ENCODE measurements around the gene AK2. TPM values are rescaled to one million over a fixed set of nuclear protein-coding genes. Genes with fewer than 3 reads are reported as not detected.

The AK2 gene
- polyA plus RNA-seq, 2 of the 4 experiments (the other 2 are of a cell fraction): 164 to 178 TPM

DNA sequence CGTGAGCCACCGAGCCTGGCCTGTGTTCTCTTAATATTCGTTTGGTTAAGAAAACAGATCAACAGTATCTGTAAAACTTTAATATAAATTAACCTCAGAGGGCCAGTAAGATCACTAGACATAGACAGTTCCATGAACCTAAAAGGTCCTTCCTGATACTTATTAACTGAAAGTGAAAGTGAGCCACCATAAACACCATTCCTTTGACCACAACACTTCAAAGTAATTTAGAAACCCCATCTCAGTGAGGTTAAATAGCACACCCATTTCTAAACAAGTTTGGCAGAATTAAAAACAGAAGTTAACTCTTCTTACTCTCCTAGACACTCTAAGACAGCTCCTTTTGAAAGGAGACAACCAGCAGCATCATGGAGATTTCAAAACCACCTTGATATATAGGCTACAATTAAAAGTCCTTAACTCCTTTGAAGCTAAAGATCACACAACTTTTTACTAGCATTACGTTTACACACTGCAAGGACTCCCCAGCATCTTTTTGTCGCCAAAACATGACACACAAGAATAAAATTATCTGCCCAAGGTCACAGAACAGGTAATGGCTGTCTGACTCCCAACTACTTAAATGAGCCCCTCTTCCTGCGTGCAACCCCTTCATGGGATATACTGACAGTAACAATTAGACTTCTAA is 74.3 kb downstream of the AK2 start:
- Histone ChIP-seq H3K9me3 (no peaks in the 10 kb centered on the region), H3K4me2 (peak overlapping the region; percentile 85), H3K4me3 (peak overlapping the region; percentile 91), H3K4me1 (peaks cover 16% of the 10 kb centered on the region; the same call in 2 of the 3 replicates), H3K27ac (peak overlapping the region in 1 of 2 experiments; percentile 98; a peak in 2 of 6 replicates)
- ATAC-seq: no peak
- no peak for FAIRE-seq
- TF ChIP-seq, protein P1, sequence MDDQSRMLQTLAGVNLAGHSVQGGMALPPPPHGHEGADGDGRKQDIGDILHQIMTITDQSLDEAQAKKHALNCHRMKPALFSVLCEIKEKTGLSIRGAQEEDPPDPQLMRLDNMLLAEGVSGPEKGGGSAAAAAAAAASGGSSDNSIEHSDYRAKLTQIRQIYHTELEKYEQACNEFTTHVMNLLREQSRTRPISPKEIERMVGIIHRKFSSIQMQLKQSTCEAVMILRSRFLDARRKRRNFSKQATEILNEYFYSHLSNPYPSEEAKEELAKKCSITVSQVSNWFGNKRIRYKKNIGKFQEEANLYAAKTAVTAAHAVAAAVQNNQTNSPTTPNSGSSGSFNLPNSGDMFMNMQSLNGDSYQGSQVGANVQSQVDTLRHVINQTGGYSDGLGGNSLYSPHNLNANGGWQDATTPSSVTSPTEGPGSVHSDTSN (IDR thresholded peaks at IDR 0.05): no peak
- TF ChIP-seq RCOR1 (IDR thresholded peaks at IDR 0.05; ENCODE audit: low read depth, low read length): no peak
- TF ChIP-seq, protein P2, sequence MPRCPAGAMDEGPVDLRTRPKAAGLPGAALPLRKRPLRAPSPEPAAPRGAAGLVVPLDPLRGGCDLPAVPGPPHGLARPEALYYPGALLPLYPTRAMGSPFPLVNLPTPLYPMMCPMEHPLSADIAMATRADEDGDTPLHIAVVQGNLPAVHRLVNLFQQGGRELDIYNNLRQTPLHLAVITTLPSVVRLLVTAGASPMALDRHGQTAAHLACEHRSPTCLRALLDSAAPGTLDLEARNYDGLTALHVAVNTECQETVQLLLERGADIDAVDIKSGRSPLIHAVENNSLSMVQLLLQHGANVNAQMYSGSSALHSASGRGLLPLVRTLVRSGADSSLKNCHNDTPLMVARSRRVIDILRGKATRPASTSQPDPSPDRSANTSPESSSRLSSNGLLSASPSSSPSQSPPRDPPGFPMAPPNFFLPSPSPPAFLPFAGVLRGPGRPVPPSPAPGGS (IDR thresholded peaks at IDR 0.05): no peak
- TF ChIP-seq HOXB13 (CRISPR knock-in tag; IDR thresholded peaks at IDR 0.05; ENCODE audit: low read depth): no peak
- TF ChIP-seq NR3C1 (IDR thresholded peaks at IDR 0.05): no peak
- no peak for TF ChIP-seq BHLHE40 (IDR thresholded peaks at IDR 0.05; ENCODE audit: low read depth, low read length)
- no peak for TF ChIP-seq JUNB (IDR thresholded peaks at IDR 0.05)
- TF ChIP-seq FOXS1 (CRISPR knock-in tag; IDR thresholded peaks at IDR 0.05): no peak
- TF ChIP-seq SREBF2 (IDR thresholded peaks at IDR 0.05): no peak
- TF ChIP-seq NFE2L2 (conservative IDR thresholded peaks at IDR 0.05; ENCODE audit: low read length): no peak
- no peak for TF ChIP-seq JUN (IDR thresholded peaks at IDR 0.05)
- TF ChIP-seq RAD21 (conservative IDR thresholded peaks at IDR 0.05 in 1 of 2, IDR thresholded peaks at IDR 0.05 in 1 of 2): no peak
- no peak for TF ChIP-seq NPAS2 (CRISPR knock-in tag; IDR thresholded peaks at IDR 0.05; ENCODE audit: borderline replicate concordance)
- TF ChIP-seq ZNF302 (CRISPR knock-in tag; IDR thresholded peaks at IDR 0.05): no peak
- no peak for TF ChIP-seq ZSCAN20 (CRISPR knock-in tag; IDR thresholded peaks at IDR 0.05)
- TF ChIP-seq, protein P3, sequence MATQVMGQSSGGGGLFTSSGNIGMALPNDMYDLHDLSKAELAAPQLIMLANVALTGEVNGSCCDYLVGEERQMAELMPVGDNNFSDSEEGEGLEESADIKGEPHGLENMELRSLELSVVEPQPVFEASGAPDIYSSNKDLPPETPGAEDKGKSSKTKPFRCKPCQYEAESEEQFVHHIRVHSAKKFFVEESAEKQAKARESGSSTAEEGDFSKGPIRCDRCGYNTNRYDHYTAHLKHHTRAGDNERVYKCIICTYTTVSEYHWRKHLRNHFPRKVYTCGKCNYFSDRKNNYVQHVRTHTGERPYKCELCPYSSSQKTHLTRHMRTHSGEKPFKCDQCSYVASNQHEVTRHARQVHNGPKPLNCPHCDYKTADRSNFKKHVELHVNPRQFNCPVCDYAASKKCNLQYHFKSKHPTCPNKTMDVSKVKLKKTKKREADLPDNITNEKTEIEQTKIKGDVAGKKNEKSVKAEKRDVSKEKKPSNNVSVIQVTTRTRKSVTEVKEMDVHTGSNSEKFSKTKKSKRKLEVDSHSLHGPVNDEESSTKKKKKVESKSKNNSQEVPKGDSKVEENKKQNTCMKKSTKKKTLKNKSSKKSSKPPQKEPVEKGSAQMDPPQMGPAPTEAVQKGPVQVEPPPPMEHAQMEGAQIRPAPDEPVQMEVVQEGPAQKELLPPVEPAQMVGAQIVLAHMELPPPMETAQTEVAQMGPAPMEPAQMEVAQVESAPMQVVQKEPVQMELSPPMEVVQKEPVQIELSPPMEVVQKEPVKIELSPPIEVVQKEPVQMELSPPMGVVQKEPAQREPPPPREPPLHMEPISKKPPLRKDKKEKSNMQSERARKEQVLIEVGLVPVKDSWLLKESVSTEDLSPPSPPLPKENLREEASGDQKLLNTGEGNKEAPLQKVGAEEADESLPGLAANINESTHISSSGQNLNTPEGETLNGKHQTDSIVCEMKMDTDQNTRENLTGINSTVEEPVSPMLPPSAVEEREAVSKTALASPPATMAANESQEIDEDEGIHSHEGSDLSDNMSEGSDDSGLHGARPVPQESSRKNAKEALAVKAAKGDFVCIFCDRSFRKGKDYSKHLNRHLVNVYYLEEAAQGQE (IDR thresholded peaks at IDR 0.05): no peak
- TF ChIP-seq CEBPB (IDR thresholded peaks at IDR 0.05): no peak
- TF ChIP-seq EHF (CRISPR knock-in tag; IDR thresholded peaks at IDR 0.05): no peak
- TF ChIP-seq, protein P4, sequence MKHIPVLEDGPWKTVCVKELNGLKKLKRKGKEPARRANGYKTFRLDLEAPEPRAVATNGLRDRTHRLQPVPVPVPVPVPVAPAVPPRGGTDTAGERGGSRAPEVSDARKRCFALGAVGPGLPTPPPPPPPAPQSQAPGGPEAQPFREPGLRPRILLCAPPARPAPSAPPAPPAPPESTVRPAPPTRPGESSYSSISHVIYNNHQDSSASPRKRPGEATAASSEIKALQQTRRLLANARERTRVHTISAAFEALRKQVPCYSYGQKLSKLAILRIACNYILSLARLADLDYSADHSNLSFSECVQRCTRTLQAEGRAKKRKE (CRISPR knock-in tag; IDR thresholded peaks at IDR 0.05; ENCODE audit: low read depth): no peak
- WGBS (ENCODE audit: missing lambda C conversion rate): 25% methylated on average over 6 of the region's 6 CpGs
- CTCF ChIA-PET: interaction anchor here (0.5 to 0.9 kb wide), 4 partner anchors 22 to 83 kb away, joined by 3 to 4 read pairs (median 3); no protein-coding TSS in a partner anchor
- POLR2A ChIA-PET: interaction anchor here (0.6 kb wide), 1 partner anchor 30 kb away, joined by 3 read pairs; no protein-coding TSS in a partner anchor
- DNase-seq (ENCODE audit: low read depth in 1 of 2, low spot score in 1 of 2): no peak

DNA sequence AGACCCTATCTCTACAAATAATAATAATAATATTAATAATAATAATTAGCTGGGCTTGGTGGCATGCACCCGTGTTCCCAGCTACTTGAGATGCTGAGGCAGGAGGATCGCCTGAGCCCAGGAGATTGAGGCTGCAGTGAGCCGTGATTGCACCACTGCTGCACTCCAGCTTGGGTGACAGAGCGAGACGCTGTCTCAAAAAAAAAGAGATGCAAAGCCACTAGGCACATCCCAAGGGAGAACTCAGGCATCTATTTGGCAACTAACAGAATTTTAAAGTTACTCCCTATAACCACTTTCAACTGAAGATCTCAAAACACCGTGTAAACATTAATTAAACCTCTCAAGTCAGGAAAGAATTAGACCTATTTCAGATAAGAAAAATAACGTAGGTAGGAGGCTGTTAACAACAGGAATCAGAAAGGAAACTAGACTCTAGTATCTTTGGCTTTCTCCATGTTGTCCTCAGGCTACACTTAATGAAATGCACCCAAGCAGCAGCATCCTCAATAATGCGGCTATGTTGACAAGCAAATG is 75.8 kb downstream of the AK2 start:
- POLR2A ChIA-PET: no interaction called here
- WGBS (ENCODE audit: missing lambda C conversion rate): 77% methylated on average over 8 of the region's 8 CpGs
- no peaks in the 10 kb centered on the region for H3K9me3 ChIP-seq
- ATAC-seq: no peak
- no peak for DNase-seq (ENCODE audit: low read depth in 1 of 2, low spot score in 1 of 2)
- no peak for FAIRE-seq
- H3K4me2 ChIP-seq: 0 out of 3 replicates have a peak overlapping the region, but pooled peaks have one; percentile 7
- H3K27ac ChIP-seq: no peak overlapping the region
- no peak overlapping the region for H3K4me3 ChIP-seq
- CTCF ChIA-PET: interaction anchor here (0.6 to 1.2 kb wide), 2 partner anchors 28 to 38 kb away, joined by 3 read pairs; no protein-coding TSS in a partner anchor
- peaks cover 16% of the 10 kb centered on the region; the same call in 2 of the 3 replicates for H3K4me1 ChIP-seq
- TF ChIP-seq, protein P3 (IDR thresholded peaks at IDR 0.05): no peak
- TF ChIP-seq ESRRA (IDR thresholded peaks at IDR 0.05; ENCODE audit: borderline replicate concordance, low read length) (no peak), KDM1A (IDR thresholded peaks at IDR 0.05; ENCODE audit: low read depth) (no peak), PHF8 (IDR thresholded peaks at IDR 0.05; ENCODE audit: borderline replicate concordance, low read depth) (no peak), CHD4 (IDR thresholded peaks at IDR 0.05; ENCODE audit: borderline replicate concordance) (no peak), NFE2L2 (conservative IDR thresholded peaks at IDR 0.05; ENCODE audit: low read length) (no peak)
- TF ChIP-seq, protein P5, sequence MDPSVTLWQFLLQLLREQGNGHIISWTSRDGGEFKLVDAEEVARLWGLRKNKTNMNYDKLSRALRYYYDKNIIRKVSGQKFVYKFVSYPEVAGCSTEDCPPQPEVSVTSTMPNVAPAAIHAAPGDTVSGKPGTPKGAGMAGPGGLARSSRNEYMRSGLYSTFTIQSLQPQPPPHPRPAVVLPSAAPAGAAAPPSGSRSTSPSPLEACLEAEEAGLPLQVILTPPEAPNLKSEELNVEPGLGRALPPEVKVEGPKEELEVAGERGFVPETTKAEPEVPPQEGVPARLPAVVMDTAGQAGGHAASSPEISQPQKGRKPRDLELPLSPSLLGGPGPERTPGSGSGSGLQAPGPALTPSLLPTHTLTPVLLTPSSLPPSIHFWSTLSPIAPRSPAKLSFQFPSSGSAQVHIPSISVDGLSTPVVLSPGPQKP (IDR thresholded peaks at IDR 0.05; ENCODE audit: low read depth, low read length): no peak

Measured in A549 (cell line).